ENCODE data around the gene PPIL6.

Gene PPIL6

GRCh38 chr6:109420751-109421150 is 19.7 kb downstream of the PPIL6 start:
- Mint-ChIP-seq H3K27me3 (ENCODE audit: low read depth, poor library complexity) (no peaks in the 10 kb centered on the region), H3K36me3 (ENCODE audit: low read depth) (peaks cover 4% of the 10 kb centered on the region), H3K9me3 (no peaks in the 10 kb centered on the region), H3K4me1 (peaks cover 11% of the 10 kb centered on the region), H3K27ac (no peak overlapping the region), H3K4me3 (no peak overlapping the region)
- TF ChIP-seq CTCF (IDR thresholded peaks at IDR 0.05), result no peak
- no peak for DNase-seq

- H3K27ac Mint-ChIP-seq, result no peak overlapping the region
- no peak for DNase-seq
- peaks cover 10% of the 10 kb centered on the region for H3K9me3 Mint-ChIP-seq
- H3K4me3 Mint-ChIP-seq, result no peak overlapping the region
- no peak for TF ChIP-seq CTCF (IDR thresholded peaks at IDR 0.05)
- peaks cover 4% of the 10 kb centered on the region for H3K27me3 Mint-ChIP-seq (ENCODE audit: low read depth, poor library complexity)
- H3K4me1 Mint-ChIP-seq, result no peaks in the 10 kb centered on the region
- H3K36me3 Mint-ChIP-seq (ENCODE audit: low read depth), result peaks cover 20% of the 10 kb centered on the region
Observed at GRCh38 chr6:109417646-109418045, 22.8 kb downstream of the PPIL6 start.

- Mint-ChIP-seq H3K4me1 (no peaks in the 10 kb centered on the region), H3K9me3 (peaks cover 21% of the 10 kb centered on the region), H3K4me3 (no peak overlapping the region), H3K36me3 (ENCODE audit: low read depth) (peaks cover 27% of the 10 kb centered on the region), H3K27ac (no peak overlapping the region), H3K27me3 (ENCODE audit: low read depth, poor library complexity) (peaks cover 14% of the 10 kb centered on the region)
- no peak for DNase-seq
- TF ChIP-seq CTCF (IDR thresholded peaks at IDR 0.05), result no peak
Observed at GRCh38 chr6:109411034-109411433, 29.4 kb downstream of the PPIL6 start.

- Mint-ChIP-seq H3K4me1 (no peaks in the 10 kb centered on the region), H3K9me3 (peaks cover 5% of the 10 kb centered on the region), H3K36me3 (ENCODE audit: low read depth) (peaks cover 5% of the 10 kb centered on the region), H3K4me3 (no peak overlapping the region), H3K27ac (no peak overlapping the region), H3K27me3 (ENCODE audit: low read depth, poor library complexity) (peaks cover 11% of the 10 kb centered on the region)
- DNase-seq, result no peak
- no peak for TF ChIP-seq CTCF (IDR thresholded peaks at IDR 0.05)
Observed at GRCh38 chr6:109406196-109406595, 34.2 kb downstream of the PPIL6 start.

GRCh38 chr6:109397020-109397419 is 43.4 kb downstream of the PPIL6 start:
- no peaks in the 10 kb centered on the region for H3K9me3 Mint-ChIP-seq
- no peak overlapping the region for H3K4me3 Mint-ChIP-seq
- no peak for DNase-seq

More at GRCh38 chr6:109397020-109397419, 43.4 kb downstream of the PPIL6 start:
- no peaks in the 10 kb centered on the region for H3K4me1 Mint-ChIP-seq
- peaks cover 10% of the 10 kb centered on the region for H3K27me3 Mint-ChIP-seq (ENCODE audit: low read depth, poor library complexity)
- H3K27ac Mint-ChIP-seq, result no peak overlapping the region
- H3K36me3 Mint-ChIP-seq (ENCODE audit: low read depth), result no peaks in the 10 kb centered on the region
- TF ChIP-seq CTCF (IDR thresholded peaks at IDR 0.05), result no peak
